ENCODE results near the gene TFR2.
"Not testable (repeated sequence)": the region's sequence is repeated elsewhere in the genome, so short reads cannot be mapped to it uniquely, and the experiment has no call there.

Gene TFR2

DNA sequence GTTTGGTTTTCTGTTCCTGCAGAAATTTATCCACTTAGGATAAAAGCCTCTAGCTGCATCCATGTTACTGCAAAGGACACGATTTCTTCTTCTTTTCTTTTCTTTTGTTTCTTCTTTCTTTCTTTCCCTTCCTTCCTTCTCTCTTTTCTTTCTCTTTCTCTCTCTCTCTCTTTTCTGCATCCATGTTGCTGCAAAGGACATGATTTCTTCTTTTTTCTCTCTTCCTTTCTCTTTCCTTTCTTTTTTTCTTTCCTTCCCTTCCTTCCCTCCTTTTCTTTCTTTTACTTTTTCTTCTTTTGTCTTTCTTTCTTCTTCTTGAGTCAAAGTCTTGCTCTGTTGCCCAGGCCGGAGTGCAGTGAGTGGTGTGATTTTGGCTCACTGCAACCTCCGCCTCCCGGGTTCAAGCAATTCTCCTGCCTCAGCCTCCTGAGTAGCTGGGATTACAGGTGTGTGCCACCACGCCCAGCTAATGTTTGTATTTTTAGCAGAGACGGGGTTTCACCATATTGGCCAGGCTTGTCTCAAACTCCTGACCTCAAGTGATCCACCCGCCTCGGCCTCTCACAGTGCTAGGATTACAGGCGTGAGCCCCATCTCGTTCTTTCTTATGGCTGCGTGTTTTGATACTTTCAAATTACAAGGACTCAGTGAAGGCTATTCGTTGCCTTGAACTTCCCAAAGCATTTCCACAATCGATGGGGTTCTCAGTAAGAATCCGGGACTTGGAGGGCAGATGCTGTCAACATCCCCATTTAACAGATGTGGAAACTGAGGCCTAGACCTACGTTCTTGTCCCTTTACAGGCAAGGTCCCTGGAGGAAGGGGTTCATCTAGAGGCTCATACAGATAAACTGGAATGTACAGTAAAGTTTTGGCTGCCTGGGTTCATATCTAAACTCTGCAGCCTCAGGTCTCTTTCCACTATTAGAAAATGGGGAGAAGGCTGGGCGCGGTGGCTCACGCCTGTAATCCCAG is 30.3 kb upstream of the TFR2 start:
- 92 to 93% methylated on average over 18 of the region's 18 CpGs for WGBS, 2 experiments
- Histone ChIP-seq H3K36me3 (ENCODE audit: control insufficient read depth, insufficient read depth, low read length) (no peaks in the 10 kb centered on the region), H3K4me3 (ENCODE audit: insufficient read depth, low read depth, low read length) (no peak overlapping the region), H3K27me3 (ENCODE audit: control insufficient read depth, insufficient read depth, low read length, poor library complexity, severe bottlenecking) (peaks cover 28% of the 10 kb centered on the region), H3K4me1 (ENCODE audit: control insufficient read depth, insufficient read depth, low read length) (no peaks in the 10 kb centered on the region), H3K9me3 (ENCODE audit: control insufficient read depth, low read length) (no peaks in the 10 kb centered on the region), H3K27ac (ENCODE audit: insufficient read depth, low read depth, low read length, poor library complexity, severe bottlenecking) (no peak overlapping the region)

DNA sequence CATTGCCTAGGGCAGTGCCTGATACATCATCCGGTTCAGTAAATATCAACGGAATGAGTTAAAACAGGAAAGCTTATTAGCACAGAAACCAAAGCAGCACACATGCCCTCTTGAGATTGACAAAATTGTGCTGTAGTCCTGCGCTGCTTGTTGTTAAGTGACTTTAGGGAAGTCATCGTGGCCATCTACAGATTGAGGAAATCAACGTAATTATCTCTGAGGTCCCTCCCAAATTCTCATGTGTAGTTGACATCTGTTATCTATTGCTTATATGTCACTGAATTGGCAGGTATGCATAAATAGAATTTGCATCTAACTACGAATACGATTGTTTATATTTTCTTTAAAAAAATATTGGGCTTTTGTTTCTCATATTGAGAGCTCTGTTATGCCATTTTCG is 28.7 kb upstream of the TFR2 start:
- H3K36me3 ChIP-seq (ENCODE audit: control insufficient read depth, insufficient read depth, low read length): no peaks in the 10 kb centered on the region
- no peak overlapping the region for H3K27ac ChIP-seq (ENCODE audit: insufficient read depth, low read depth, low read length, poor library complexity, severe bottlenecking)
- 90% methylated on average over 8 of the region's 8 CpGs for WGBS, 2 experiments
- H3K4me3 ChIP-seq (ENCODE audit: insufficient read depth, low read depth, low read length): no peak overlapping the region
- peaks cover 28% of the 10 kb centered on the region for H3K27me3 ChIP-seq (ENCODE audit: control insufficient read depth, insufficient read depth, low read length, poor library complexity, severe bottlenecking)
- no peaks in the 10 kb centered on the region for H3K4me1 ChIP-seq (ENCODE audit: control insufficient read depth, insufficient read depth, low read length)
- H3K9me3 ChIP-seq (ENCODE audit: control insufficient read depth, low read length): no peaks in the 10 kb centered on the region

DNA sequence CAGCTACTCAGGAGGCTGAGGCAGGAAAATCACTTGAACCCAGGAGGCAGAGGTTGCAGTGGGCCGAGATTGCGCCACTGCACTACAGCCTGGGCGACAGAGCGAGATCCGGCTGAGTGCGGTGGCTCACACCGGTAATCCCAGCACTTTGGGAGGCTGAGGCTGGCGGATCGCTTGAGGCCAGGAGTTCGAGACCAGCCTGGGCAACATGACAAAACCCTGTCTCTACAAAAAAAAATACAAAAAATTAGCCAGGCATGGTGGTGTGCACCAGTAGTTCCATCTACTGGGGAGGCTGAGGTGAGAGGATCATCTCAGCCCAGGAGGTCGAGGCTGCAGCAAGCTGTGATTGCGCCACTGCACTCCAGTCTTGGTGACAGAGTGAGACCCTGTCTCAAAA is 27.8 kb upstream of the TFR2 start:
- H3K4me3 ChIP-seq (ENCODE audit: insufficient read depth, low read depth, low read length); H3K36me3 ChIP-seq (ENCODE audit: control insufficient read depth, insufficient read depth, low read length); H3K4me1 ChIP-seq (ENCODE audit: control insufficient read depth, insufficient read depth, low read length); H3K9me3 ChIP-seq (ENCODE audit: control insufficient read depth, low read length); H3K27ac ChIP-seq (ENCODE audit: insufficient read depth, low read depth, low read length, poor library complexity, severe bottlenecking): not testable (repeated sequence)
- 91 to 93% methylated on average over 12 of the region's 12 CpGs for WGBS, 2 experiments
- H3K27me3 ChIP-seq (ENCODE audit: control insufficient read depth, insufficient read depth, low read length, poor library complexity, severe bottlenecking): peaks cover 28% of the 10 kb centered on the region

DNA sequence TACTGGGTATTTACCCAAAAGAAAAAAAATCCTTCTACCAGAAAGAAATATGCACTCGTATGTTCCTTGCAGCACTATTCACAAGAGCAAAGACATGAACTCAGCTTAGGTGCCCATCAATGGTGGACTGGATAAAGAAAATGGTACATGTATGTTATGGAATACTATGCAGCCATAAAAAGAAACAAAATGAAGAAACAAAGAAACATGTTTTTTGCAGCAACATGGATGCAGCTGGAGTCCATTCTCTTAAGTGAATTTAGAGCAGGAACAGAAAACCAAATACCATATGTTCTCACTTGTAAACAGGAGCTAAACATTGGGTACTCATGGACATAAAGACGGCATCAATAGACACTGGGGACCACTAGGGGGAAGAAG is 26.7 kb upstream of the TFR2 start:
- H3K4me1 ChIP-seq (ENCODE audit: control insufficient read depth, insufficient read depth, low read length): no peaks in the 10 kb centered on the region
- no peak overlapping the region for H3K27ac ChIP-seq (ENCODE audit: insufficient read depth, low read depth, low read length, poor library complexity, severe bottlenecking)
- H3K9me3 ChIP-seq (ENCODE audit: control insufficient read depth, low read length): no peaks in the 10 kb centered on the region
- WGBS, 2 experiments: 92 to 98% methylated on average over 2 of the region's 2 CpGs
- no peaks in the 10 kb centered on the region for H3K36me3 ChIP-seq (ENCODE audit: control insufficient read depth, insufficient read depth, low read length)
- peaks cover 27% of the 10 kb centered on the region for H3K27me3 ChIP-seq (ENCODE audit: control insufficient read depth, insufficient read depth, low read length, poor library complexity, severe bottlenecking)
- H3K4me3 ChIP-seq (ENCODE audit: insufficient read depth, low read depth, low read length): no peak overlapping the region

DNA sequence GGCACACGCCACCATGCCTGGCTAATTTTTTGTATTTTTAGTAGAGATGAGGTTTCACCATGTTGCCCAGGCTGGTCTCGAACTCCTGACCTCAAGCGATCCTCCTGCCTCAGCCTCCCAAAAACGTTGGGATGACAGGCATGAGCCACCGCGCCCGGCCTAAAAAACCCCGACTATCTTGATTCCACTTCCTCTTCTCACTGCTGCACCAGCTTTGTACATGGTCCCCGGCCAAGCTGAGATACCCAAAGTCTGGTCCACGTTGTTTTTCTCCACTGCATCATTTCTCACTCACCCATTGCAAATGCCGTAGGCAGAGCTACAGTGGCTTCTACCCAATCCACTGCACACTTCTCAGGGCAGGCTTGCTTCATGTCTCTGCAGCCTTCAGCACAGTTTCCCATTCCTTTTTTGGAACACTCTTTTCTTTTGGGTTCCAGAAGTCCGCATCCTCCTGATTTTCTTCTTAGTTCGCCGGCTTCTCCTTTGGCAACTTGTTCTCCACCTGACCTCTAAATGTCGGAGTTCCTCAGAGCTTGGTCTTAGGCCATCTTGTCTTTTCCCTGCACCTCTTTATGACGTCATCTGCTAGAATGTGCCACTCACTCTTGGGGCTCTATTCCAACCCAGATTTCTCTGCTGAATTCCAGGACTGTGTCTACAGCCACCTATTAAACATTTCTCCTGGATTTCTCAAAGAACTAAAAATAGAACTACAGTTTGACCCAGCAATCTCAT is 26.1 kb upstream of the TFR2 start:
- Histone ChIP-seq H3K27me3 (ENCODE audit: control insufficient read depth, insufficient read depth, low read length, poor library complexity, severe bottlenecking) (peaks cover 22% of the 10 kb centered on the region), H3K36me3 (ENCODE audit: control insufficient read depth, insufficient read depth, low read length) (no peaks in the 10 kb centered on the region), H3K4me1 (ENCODE audit: control insufficient read depth, insufficient read depth, low read length) (no peaks in the 10 kb centered on the region), H3K27ac (ENCODE audit: insufficient read depth, low read depth, low read length, poor library complexity, severe bottlenecking) (no peak overlapping the region), H3K4me3 (ENCODE audit: insufficient read depth, low read depth, low read length) (no peak overlapping the region), H3K9me3 (ENCODE audit: control insufficient read depth, low read length) (no peaks in the 10 kb centered on the region)
- WGBS, 2 experiments: 86 to 88% methylated on average over 16 of the region's 16 CpGs

DNA sequence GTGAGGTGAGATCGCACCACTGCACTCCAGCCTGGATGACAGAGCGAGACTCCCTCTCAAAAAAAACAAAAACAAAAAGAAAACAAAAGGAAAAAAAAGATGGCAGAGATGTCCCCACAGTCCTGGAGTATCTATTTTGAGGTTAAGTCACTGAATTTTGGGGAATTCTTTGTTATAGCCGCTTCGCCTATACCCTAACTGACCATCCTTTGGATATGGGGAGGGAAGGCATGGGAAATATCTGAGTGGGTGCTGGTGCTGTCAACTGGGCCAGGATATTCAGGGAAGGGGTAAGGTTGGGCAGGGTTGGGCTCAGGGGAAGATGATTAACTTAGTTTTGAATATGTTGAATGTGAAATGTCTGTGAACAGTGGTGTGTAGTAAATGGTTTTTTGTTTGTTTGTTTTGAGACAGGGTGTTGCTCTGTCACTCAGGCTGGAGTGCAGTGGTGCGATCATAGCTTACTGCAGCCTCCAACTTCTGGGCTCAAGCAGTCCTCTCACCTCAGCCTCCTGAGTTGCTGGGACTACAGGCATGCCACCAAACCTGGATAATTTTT is 23.9 kb upstream of the TFR2 start:
- 93 to 95% methylated on average over 5 of the region's 5 CpGs for WGBS, 2 experiments
- H3K27me3 ChIP-seq (ENCODE audit: control insufficient read depth, insufficient read depth, low read length, poor library complexity, severe bottlenecking): no peaks in the 10 kb centered on the region
- no peak overlapping the region for H3K4me3 ChIP-seq (ENCODE audit: insufficient read depth, low read depth, low read length)
- H3K9me3 ChIP-seq (ENCODE audit: control insufficient read depth, low read length): no peaks in the 10 kb centered on the region
- no peaks in the 10 kb centered on the region for H3K4me1 ChIP-seq (ENCODE audit: control insufficient read depth, insufficient read depth, low read length)
- no peak overlapping the region for H3K27ac ChIP-seq (ENCODE audit: insufficient read depth, low read depth, low read length, poor library complexity, severe bottlenecking)
- H3K36me3 ChIP-seq (ENCODE audit: control insufficient read depth, insufficient read depth, low read length): no peaks in the 10 kb centered on the region

DNA sequence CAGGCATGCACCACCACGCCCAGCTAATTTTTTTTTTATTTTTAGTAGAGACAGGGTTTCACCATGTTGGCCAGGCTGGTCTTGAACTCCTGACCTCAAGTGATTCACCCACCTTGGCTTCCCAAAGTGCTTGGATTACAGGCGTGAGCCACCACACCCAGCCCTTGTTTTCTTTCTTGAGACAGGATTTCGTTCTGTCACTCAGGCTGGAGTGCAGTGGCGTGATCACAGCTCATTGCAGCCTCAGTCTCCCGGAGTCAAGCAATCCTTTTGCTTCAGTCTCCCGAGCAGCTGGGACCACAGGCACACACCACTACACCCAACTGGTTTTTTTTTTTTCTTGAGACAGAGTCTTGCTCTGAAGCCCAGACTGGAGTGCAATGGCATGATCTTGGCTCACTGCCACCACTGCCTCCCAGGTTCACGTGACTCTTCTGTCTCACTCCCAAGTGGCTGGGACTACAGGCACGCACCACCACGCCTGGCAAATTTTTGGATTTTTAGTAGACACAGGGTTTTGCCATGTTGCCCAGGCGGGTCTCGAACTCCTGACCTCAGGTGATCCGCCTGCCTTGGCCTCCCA is 20.9 kb upstream of the TFR2 start:
- H3K27me3 ChIP-seq (ENCODE audit: control insufficient read depth, insufficient read depth, low read length, poor library complexity, severe bottlenecking); H3K36me3 ChIP-seq (ENCODE audit: control insufficient read depth, insufficient read depth, low read length); H3K9me3 ChIP-seq (ENCODE audit: control insufficient read depth, low read length); H3K27ac ChIP-seq (ENCODE audit: insufficient read depth, low read depth, low read length, poor library complexity, severe bottlenecking); H3K4me3 ChIP-seq (ENCODE audit: insufficient read depth, low read depth, low read length); H3K4me1 ChIP-seq (ENCODE audit: control insufficient read depth, insufficient read depth, low read length): not testable (repeated sequence)
- WGBS, 2 experiments: 89 to 91% methylated on average over 12 of the region's 12 CpGs

DNA sequence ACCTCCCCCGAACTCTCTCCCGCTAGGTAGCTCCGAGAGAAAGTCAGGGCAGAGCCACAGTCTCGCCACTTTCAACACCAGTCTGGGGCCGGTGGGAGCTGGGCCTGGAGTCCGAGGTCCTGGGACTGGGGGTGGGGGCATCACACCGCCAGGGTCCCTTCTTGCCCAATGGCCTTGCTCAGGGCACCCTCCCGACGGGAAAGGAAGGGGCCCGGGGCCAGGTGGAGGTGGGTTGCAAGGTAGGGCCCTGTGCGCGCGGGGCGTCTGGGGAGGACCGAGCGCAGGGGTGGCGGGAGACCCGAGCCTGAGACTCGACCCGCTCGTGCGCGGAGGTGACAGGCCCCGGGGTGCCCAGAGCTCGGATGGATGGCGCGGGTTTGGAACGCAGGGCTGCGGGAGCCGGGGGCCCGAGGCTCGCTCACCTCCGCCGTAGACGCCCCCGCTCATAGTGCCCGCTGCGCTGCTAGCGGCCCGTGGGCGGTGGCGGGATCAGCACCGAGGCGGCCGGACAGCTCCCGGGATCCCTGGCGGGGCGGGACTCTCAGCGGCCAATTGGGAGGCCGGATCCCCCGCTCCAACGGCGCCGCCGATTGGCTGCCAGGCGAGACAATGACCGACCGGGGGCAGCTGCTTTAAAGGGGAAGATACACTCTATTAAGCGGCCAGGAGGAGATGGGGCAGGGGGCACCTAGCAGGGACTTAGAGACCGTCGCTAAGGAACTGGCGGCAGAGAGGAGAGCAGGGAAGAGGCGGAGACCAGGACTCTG is 14.7 kb upstream of the TFR2 start, which contains the start of gene ACTL6B:
Gene ACTL6B (minus strand): TSS at position 541 of the 767 bp plus-strand sequence. CDS start 94 bp downstream, at position 447.
- Histone ChIP-seq H3K9me3 (ENCODE audit: control insufficient read depth, low read length) (no peaks in the 10 kb centered on the region), H3K4me1 (ENCODE audit: control insufficient read depth, insufficient read depth, low read length) (no peaks in the 10 kb centered on the region), H3K27me3 (ENCODE audit: control insufficient read depth, insufficient read depth, low read length, poor library complexity, severe bottlenecking) (peaks cover 32% of the 10 kb centered on the region), H3K4me3 (ENCODE audit: insufficient read depth, low read depth, low read length) (no peak within 1 kb of the TSS), H3K27ac (ENCODE audit: insufficient read depth, low read depth, low read length, poor library complexity, severe bottlenecking) (no peak within 1 kb of the TSS), H3K36me3 (ENCODE audit: control insufficient read depth, insufficient read depth, low read length) (no peaks in the 10 kb centered on the region)
- WGBS, 2 experiments: 12% methylated on average over 63 of the region's 63 CpGs

DNA sequence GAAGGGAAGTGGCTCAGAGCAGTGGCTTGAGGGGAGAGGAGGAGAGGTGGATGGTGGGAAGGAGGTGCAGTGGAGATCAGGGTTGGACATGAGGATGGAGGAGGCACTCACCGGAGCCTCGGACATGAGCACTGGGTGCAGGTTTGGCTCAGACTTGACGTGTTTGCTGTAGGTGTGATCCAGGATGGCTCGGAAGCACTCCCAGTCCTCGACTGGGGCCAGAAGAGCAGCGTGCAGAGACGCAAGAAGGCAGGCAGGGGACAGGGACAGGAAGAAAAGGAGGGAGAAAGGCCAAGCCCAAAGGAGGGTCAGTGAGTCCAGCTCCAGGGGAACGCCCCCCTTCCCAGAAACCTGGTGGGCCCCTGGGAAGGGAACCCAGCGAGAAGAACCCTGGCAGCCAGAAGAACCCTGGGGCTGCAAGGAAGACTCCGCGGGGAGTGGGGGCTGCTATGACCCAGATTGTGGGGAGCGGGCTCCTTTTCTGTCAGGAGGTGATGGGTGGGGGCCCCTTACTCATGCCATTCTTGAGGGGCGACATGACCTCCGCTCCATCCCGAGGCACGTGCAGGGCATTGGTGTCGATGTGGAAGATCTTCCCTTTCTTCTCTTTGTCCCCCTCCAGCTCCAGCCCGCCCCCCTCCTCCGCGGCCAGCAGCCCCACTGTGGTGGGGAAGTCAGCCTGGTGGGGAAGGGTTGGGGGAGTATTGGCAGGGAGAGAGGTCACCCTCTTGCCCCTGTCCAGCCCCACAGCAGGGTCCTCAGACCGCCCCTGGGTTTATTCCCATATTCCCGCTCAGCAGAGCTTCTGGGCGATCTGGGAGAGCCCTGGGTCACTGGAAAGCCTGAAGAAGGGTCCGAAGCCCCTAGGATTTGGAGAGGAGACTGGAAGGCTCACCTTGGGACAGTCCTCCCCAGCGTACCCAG is 13.8 kb upstream of the TFR2 start:
- no peak overlapping the region for H3K4me3 ChIP-seq (ENCODE audit: insufficient read depth, low read depth, low read length)
- no peak overlapping the region for H3K27ac ChIP-seq (ENCODE audit: insufficient read depth, low read depth, low read length, poor library complexity, severe bottlenecking)
- H3K4me1 ChIP-seq (ENCODE audit: control insufficient read depth, insufficient read depth, low read length): no peaks in the 10 kb centered on the region
- 62 to 67% methylated on average over 22 to 23 of the region's 25 CpGs for WGBS, 2 experiments
- no peaks in the 10 kb centered on the region for H3K36me3 ChIP-seq (ENCODE audit: control insufficient read depth, insufficient read depth, low read length)
- no peaks in the 10 kb centered on the region for H3K9me3 ChIP-seq (ENCODE audit: control insufficient read depth, low read length)
- peaks cover 32% of the 10 kb centered on the region for H3K27me3 ChIP-seq (ENCODE audit: control insufficient read depth, insufficient read depth, low read length, poor library complexity, severe bottlenecking)

All from ectodermal cell (in vitro differentiated cells).